ENCODE results near the gene FAM3A.

GRCh38 chrX:154463611-154464220 is 52.3 kb downstream of the FAM3A start:
- TF ChIP-seq, protein P1, sequence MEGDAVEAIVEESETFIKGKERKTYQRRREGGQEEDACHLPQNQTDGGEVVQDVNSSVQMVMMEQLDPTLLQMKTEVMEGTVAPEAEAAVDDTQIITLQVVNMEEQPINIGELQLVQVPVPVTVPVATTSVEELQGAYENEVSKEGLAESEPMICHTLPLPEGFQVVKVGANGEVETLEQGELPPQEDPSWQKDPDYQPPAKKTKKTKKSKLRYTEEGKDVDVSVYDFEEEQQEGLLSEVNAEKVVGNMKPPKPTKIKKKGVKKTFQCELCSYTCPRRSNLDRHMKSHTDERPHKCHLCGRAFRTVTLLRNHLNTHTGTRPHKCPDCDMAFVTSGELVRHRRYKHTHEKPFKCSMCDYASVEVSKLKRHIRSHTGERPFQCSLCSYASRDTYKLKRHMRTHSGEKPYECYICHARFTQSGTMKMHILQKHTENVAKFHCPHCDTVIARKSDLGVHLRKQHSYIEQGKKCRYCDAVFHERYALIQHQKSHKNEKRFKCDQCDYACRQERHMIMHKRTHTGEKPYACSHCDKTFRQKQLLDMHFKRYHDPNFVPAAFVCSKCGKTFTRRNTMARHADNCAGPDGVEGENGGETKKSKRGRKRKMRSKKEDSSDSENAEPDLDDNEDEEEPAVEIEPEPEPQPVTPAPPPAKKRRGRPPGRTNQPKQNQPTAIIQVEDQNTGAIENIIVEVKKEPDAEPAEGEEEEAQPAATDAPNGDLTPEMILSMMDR (IDR thresholded peaks at IDR 0.05; ENCODE audit: low read depth, low read length) = no peak
- TF ChIP-seq, protein P2, sequence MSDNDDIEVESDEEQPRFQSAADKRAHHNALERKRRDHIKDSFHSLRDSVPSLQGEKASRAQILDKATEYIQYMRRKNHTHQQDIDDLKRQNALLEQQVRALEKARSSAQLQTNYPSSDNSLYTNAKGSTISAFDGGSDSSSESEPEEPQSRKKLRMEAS (IDR thresholded peaks at IDR 0.05; ENCODE audit: low read depth, low read length) = no peak
